BLaER1 (cell line): Measurements from ENCODE around the gene PDE1C.
A peak's percentile ranks its signal among the peaks of the same experiment; 100 is the strongest.

ENCODE experiments used
- H3K27ac ChIP-seq: shearing (Covaris generic); formaldehyde crosslinking; 2 replicates; pipeline ENCODE4 v1.8.1; 2022
- H3K27me3 ChIP-seq: shearing (Covaris generic); formaldehyde crosslinking; 2 replicates; pipeline ENCODE4 v1.8.1; 2022
- H3K36me3 ChIP-seq: shearing (Covaris generic); formaldehyde crosslinking; 2 replicates; pipeline ENCODE4 v1.8.1; 2022
- H3K4me1 ChIP-seq: shearing (Covaris generic); formaldehyde crosslinking; 2 replicates; pipeline ENCODE4 v1.8.1; 2022
- H3K4me2 ChIP-seq: shearing (Covaris generic); formaldehyde crosslinking; 2 replicates; pipeline ENCODE4 v1.8.1; 2022
- H3K4me3 ChIP-seq: shearing (Covaris generic); formaldehyde crosslinking; 2 replicates; pipeline ENCODE4 v1.8.1; 2022
- H3K9ac ChIP-seq: shearing (Covaris generic); formaldehyde crosslinking; 2 replicates; pipeline ENCODE4 v1.8.1; 2022
- H3K9me3 ChIP-seq: shearing (Covaris generic); formaldehyde crosslinking; 2 replicates; pipeline ENCODE4 v1.8.1; 2022
- H4K20me1 ChIP-seq: shearing (Covaris generic); formaldehyde crosslinking; 2 replicates; pipeline ENCODE4 v1.8.1; 2022
- Cebpa-rat ChIP-seq: shearing (Covaris generic); IDR thresholded peaks from 2 replicates; pipeline ENCODE4 v1.8.1; 2022

Gene PDE1C

DNA sequence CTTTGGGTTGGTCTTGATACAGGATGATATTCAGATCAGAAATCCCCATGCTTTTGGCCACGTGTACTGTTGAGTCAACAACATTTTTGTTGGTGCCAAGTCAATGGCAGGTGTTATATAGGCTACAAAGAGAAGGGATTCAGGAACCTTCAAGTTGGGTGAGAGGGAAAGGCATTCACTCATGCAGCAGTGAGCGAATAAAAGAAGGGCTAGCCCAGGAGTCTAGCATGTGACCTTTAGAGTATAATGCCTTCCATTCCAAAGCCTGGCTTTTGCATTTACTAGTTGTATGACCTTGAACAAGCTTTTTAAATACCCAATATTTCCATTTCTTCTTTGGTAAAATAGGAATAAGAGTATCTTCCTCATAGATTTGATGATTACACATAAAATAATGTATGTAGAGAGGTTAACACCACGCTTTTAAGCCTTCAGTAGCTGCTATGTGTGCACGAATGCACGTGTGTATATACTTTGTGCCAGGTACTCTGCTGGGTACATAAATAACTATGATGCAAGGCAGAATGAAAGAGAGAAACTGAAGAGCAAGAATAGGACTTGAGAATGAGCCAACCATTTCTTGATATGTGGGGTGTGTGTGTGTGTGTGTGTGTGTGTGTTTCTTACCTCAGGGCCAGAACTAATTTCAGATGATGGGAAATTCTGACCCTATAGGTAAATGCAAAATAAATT is 163.6 kb downstream of the PDE1C start:
- H3K9ac ChIP-seq, result no peak overlapping the region
- H3K4me1 ChIP-seq, result no peaks in the 10 kb centered on the region
- no peaks in the 10 kb centered on the region for H3K27me3 ChIP-seq
- H4K20me1 ChIP-seq, result no peaks in the 10 kb centered on the region
- H3K36me3 ChIP-seq, result no peaks in the 10 kb centered on the region
- H3K27ac ChIP-seq, result no peak overlapping the region
- no peak overlapping the region for H3K4me3 ChIP-seq
- no peaks in the 10 kb centered on the region for H3K9me3 ChIP-seq
- H3K4me2 ChIP-seq, result no peak overlapping the region
- TF ChIP-seq Cebpa-rat, result no peak

DNA sequence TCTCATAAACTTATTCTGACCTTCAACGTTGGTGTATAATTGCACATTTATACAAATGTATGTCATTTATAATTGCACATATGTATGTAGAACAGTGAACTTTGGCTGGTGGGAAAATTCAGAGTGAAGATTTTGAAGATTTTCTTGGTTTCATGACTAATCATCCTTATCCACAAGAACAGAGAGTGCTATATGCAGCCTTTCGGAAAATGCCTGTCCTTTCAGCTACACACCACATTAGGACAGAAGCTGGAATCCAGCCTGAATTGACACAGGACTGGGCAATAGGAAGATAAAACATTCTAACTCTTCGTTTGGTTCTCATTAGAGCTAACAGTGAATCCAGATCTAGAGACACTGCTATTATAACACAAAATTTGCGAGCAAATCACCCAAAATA is 166.2 kb downstream of the PDE1C start:
- Histone ChIP-seq H3K4me1 (no peaks in the 10 kb centered on the region), H3K9ac (no peak overlapping the region), H3K27ac (no peak overlapping the region), H3K36me3 (no peaks in the 10 kb centered on the region), H3K4me3 (no peak overlapping the region), H3K27me3 (no peaks in the 10 kb centered on the region), H4K20me1 (no peaks in the 10 kb centered on the region), H3K9me3 (no peaks in the 10 kb centered on the region), H3K4me2 (no peak overlapping the region)
- no peak for TF ChIP-seq Cebpa-rat

DNA sequence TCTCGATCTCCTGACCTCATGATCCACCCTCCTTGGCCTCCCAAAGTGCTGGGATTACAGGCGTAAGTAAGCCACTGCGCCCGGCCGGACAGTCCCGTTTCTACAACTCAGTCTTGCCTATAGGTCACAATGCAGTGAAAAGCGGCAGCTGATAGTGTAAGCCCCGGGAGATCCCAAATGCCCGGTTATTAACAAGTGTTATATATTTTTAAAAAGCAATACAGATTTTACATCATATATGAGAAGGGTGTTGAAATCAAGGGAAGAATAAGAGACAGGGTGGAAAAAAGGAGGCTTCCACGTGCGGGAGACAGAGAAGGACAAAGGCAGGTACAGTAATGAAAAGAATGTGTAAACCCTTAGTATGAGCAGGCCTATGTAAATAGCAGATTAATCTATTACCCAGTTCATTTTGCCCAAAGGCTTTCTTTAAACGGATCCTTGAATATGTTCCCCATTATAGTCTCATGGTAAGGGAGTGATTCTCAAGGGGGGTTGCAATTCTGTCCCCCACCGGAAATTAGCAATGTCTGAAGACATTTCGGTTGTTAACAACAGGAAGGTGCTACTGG is 170.8 kb downstream of the PDE1C start:
- Histone ChIP-seq H3K9ac (no peak overlapping the region), H3K27ac (no peak overlapping the region), H3K9me3 (no peaks in the 10 kb centered on the region), H3K4me1 (peaks cover 9% of the 10 kb centered on the region), H3K27me3 (no peaks in the 10 kb centered on the region), H4K20me1 (no peaks in the 10 kb centered on the region), H3K4me3 (no peak overlapping the region), H3K36me3 (no peaks in the 10 kb centered on the region), H3K4me2 (no peak overlapping the region)
- no peak for TF ChIP-seq Cebpa-rat

DNA sequence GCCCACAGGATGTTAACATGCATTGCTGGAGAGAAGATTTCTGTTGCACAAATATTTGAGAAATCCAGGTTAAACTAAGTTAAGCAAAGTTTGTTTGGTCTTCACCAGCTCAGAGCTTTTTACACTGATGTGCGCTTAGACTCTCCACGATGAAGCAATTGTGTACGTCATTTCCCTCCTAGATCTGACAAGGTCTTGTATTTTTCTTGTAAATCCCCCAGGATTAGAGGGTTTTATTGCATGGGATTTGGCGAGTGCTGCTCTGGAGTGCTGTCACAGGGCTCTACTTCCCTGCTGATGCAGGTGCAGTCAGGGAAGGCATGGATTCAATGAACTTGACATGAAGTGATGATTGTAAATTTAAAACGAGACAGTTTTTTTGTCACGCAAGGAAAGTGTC is 173.3 kb downstream of the PDE1C start:
- no peak overlapping the region for H3K9ac ChIP-seq
- no peak for TF ChIP-seq Cebpa-rat
- H3K27ac ChIP-seq, result no peak overlapping the region
- no peak overlapping the region for H3K4me2 ChIP-seq
- no peaks in the 10 kb centered on the region for H3K9me3 ChIP-seq
- H4K20me1 ChIP-seq, result no peaks in the 10 kb centered on the region
- peaks cover 14% of the 10 kb centered on the region for H3K4me1 ChIP-seq
- no peak overlapping the region for H3K4me3 ChIP-seq
- H3K36me3 ChIP-seq, result no peaks in the 10 kb centered on the region
- no peaks in the 10 kb centered on the region for H3K27me3 ChIP-seq

DNA sequence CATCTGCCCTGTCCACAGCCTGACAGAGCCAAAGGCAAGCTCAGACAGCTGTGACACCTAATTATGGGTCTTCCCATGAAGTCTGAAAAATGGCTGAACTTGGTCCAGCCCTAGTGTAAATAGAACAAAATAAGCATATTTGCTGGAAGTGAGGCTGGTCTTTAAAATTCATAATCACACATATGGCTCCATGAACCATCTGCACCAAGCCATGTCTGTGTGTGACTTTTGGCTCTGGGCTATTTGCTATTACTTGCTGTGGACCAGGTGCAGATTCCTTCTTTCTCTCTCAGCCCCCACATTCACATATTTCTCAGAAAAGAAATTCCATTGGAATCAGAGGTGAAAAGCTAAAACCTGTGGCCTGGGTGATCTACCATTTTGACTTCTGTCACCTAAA is 175.9 kb downstream of the PDE1C start:
- TF ChIP-seq Cebpa-rat, result no peak
- peak overlapping the region; percentile 57 for H3K4me2 ChIP-seq

DNA sequence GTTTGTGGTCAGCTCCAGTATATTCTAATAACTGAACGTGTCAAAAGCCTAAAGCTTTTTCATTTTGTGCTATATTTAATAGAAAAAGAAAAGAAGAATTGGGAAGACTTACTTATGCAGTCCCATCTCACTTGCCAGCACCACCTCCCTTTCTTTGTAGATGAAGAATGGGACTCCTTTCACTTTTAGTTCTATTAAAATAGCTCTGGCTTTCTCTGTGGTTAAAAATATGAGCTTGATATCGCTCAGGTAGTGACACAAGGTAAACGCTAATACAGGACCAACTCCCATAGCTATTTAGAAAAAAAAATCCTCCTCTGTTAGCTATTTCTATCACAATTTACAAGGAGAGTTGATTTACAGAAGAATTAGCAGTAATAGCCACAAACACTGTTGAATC is 176.8 kb downstream of the PDE1C start:
- no peaks in the 10 kb centered on the region for H3K27me3 ChIP-seq
- no peak overlapping the region for H3K9ac ChIP-seq
- no peaks in the 10 kb centered on the region for H3K36me3 ChIP-seq
- TF ChIP-seq Cebpa-rat, result no peak
- no peaks in the 10 kb centered on the region for H4K20me1 ChIP-seq
- H3K4me1 ChIP-seq, result peaks cover 25% of the 10 kb centered on the region
- H3K27ac ChIP-seq, result no peak overlapping the region
- H3K4me3 ChIP-seq, result no peak overlapping the region
- H3K4me2 ChIP-seq, result no peak overlapping the region
- H3K9me3 ChIP-seq, result no peaks in the 10 kb centered on the region

More for the DNA sequence above, 175.9 kb downstream of the PDE1C start:
- no peak overlapping the region for H3K4me3 ChIP-seq
- peaks cover 25% of the 10 kb centered on the region for H3K4me1 ChIP-seq
- H3K9ac ChIP-seq, result no peak overlapping the region
- H3K9me3 ChIP-seq, result no peaks in the 10 kb centered on the region
- H3K27me3 ChIP-seq, result no peaks in the 10 kb centered on the region
- no peaks in the 10 kb centered on the region for H4K20me1 ChIP-seq
- no peaks in the 10 kb centered on the region for H3K36me3 ChIP-seq
- H3K27ac ChIP-seq, result no peak overlapping the region

DNA sequence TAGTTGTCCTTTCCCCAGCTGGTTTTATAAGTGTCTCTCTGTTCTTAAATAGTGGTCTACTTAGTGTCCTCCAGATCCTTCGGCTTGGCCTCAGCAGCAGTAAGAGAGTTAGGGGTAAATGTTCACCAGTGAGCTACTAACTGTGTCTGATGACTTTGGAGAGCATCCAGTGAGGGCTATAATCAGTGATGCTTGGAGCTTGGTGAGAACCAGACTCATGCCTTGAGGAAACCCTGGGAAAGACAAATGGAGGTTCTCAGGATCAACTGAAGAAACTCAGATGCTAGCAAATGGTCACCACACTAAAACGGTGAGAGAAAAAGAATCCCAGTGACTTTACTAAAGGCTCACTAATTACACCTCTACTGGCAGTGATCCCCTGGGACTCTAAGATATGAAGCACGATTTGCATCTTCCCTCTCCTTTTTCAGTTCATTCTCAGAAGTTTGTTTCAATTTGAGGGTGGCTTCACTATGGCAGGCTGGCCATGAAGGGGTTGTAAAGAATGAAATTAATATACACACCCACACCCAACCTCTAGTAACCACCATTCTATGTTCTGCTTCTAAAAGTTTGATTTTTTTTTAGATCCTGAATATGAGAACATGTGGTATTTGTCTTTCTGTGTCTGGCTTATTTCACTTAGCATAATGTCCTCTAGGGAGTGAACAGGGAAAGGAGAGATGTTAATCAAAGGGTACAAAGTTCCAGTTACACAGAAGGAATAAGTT is 177.9 kb downstream of the PDE1C start:
- no peaks in the 10 kb centered on the region for H3K9me3 ChIP-seq
- H3K4me3 ChIP-seq, result no peak overlapping the region
- no peak overlapping the region for H3K9ac ChIP-seq
- H4K20me1 ChIP-seq, result no peaks in the 10 kb centered on the region
- no peak for TF ChIP-seq Cebpa-rat
- no peaks in the 10 kb centered on the region for H3K36me3 ChIP-seq
- no peak overlapping the region for H3K27ac ChIP-seq
- no peaks in the 10 kb centered on the region for H3K27me3 ChIP-seq
- peaks cover 25% of the 10 kb centered on the region for H3K4me1 ChIP-seq
- no peak overlapping the region for H3K4me2 ChIP-seq

DNA sequence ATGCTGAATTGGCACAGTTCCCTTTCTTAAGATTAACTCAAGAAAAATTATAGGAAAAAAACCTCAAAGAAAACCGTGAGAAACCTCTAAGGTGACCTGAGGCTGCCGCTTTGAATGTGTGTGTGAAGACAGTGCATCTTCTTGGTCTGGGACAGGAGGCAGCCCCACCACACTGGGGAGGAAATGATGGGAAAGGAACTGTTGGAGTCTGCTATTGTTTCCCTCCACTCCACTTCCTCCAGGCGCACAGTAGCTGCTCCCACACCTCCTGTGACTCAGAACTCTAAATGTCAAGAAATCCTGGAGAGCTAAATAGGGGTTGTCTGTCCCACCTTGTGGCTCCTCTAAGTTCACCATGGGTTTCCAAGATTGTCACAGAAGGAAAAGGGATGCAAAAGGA is 179.4 kb downstream of the PDE1C start:
- Histone ChIP-seq H3K4me3 (no peak overlapping the region), H3K4me1 (peaks cover 25% of the 10 kb centered on the region), H3K4me2 (no peak overlapping the region), H4K20me1 (no peaks in the 10 kb centered on the region), H3K9ac (no peak overlapping the region), H3K27me3 (no peaks in the 10 kb centered on the region), H3K27ac (no peak overlapping the region), H3K9me3 (peaks cover 7% of the 10 kb centered on the region; the same call in 1 of the 2 replicates), H3K36me3 (no peaks in the 10 kb centered on the region)
- TF ChIP-seq Cebpa-rat, result no peak

DNA sequence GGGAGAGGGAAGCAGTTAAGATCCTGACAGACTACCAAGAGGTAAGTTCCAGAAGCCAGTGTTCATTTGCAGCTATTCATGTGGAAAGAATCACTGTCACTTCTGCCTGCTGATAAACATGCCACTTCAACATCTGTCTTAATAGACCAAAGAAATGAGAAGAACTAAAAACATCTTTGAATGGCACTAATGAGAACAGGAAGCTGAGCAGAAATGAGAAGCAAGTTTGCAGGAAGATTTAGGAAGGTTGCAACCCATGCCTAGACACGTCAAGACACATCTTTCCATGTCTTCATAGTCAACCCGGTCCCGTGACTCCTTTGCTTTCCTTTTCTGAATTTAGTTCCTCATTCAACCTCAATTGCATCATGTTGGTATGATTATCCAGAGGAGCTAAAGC is 180.0 kb downstream of the PDE1C start:
- H3K9me3 ChIP-seq, result peaks cover 7% of the 10 kb centered on the region; the same call in 1 of the 2 replicates
- TF ChIP-seq Cebpa-rat, result no peak
- no peak overlapping the region for H3K4me3 ChIP-seq
- no peaks in the 10 kb centered on the region for H3K36me3 ChIP-seq
- H3K27ac ChIP-seq, result no peak overlapping the region
- no peaks in the 10 kb centered on the region for H3K27me3 ChIP-seq
- peaks cover 24% of the 10 kb centered on the region for H3K4me1 ChIP-seq
- H3K4me2 ChIP-seq, result peak overlapping the region; percentile 5; the same call in 1 of the 2 replicates
- H4K20me1 ChIP-seq, result no peaks in the 10 kb centered on the region
- no peak overlapping the region for H3K9ac ChIP-seq

DNA sequence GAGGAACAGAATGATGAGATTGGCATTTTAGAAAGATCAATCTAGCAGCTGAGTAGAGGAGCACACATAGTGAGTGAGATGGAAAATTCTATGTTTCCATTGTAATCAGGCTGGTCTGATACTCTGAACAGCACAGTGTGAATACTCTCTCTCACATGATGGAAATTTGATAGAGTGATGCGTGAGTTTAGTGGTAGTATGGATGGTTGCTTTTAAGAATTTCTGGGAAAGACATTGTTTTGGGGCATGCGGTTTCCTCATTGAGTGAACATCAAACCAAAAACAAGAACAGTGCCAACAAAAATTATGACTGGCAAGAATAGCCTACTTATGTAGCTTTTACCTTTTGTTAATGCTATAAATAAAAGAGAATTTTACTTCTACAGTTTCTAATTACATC is 183.2 kb downstream of the PDE1C start:
- Histone ChIP-seq H3K9me3 (peaks cover 7% of the 10 kb centered on the region; the same call in 1 of the 2 replicates), H3K27me3 (no peaks in the 10 kb centered on the region), H3K4me3 (no peak overlapping the region), H3K4me1 (peaks cover 11% of the 10 kb centered on the region; the same call in 1 of the 2 replicates), H3K4me2 (no peak overlapping the region), H3K9ac (no peak overlapping the region), H4K20me1 (no peaks in the 10 kb centered on the region), H3K27ac (no peak overlapping the region), H3K36me3 (no peaks in the 10 kb centered on the region)
- TF ChIP-seq Cebpa-rat, result no peak
